IMR-90 (cell line): ENCODE data around the gene MSN. TPM values are rescaled to one million over a fixed set of nuclear protein-coding genes. Genes with fewer than 3 reads are reported as not detected.

Experiments
- ATAC-seq: fragments of 200-7000 bp; cut with Tn5 transposase; 2 replicates; pipeline ENCODE4 v1.9.1; 2020; ENCODE audit warnings: low read depth, mild to moderate bottlenecking, moderate library complexity
- BruUV-seq: library from RNA; stranded (reverse); fragments of 400-500 nt; replicated peaks from 2 replicates; lab custom pipeline; 2021; lab: Mats Ljungman, UMichigan
- CTCF ChIA-PET: fragments of 300-600 bp; formaldehyde crosslinking; extraction: SDS; loops from one replicate; lab custom pipeline; 2021; ENCODE audit warnings: antibody characterized with exemption; lab: Yijun Ruan, JAX
- POLR2A ChIA-PET: fragments of 300-600 bp; sonication (Branson Sonifier 250); formaldehyde crosslinking; loops from one replicate; lab custom pipeline; 2022; ENCODE audit warnings: antibody characterized with exemption; ENCODE audit not compliant: unreplicated experiment; lab: Charles Lee
- DNase-seq: peaks from one replicate; pipeline ENCODE4 v3.0.0; 2013
- H2AFZ ChIP-seq: replicated peaks from 2 replicates; pipeline ENCODE3; 2013; ENCODE audit warnings: low read length, mild to moderate bottlenecking; ENCODE audit not compliant: poor library complexity
- H2AK5ac ChIP-seq: 2 replicates; pipeline ENCODE4 v1.6.1; 2013; ENCODE audit warnings: low read depth, low read length, inconsistent platforms
- H2AK9ac ChIP-seq: replicated peaks from 2 replicates; pipeline ENCODE3; 2013; ENCODE audit warnings: mild to moderate bottlenecking, low read depth, low read length, moderate library complexity; ENCODE audit not compliant: poor library complexity
- H2BK120ac ChIP-seq: 2 replicates; pipeline ENCODE4 v1.6.1; 2013; ENCODE audit warnings: low read depth, low read length, inconsistent platforms
- H2BK15ac ChIP-seq: 3 replicates; pipeline ENCODE4 v1.6.1; 2013; ENCODE audit warnings: low read depth, low read length, inconsistent platforms
- H2BK20ac ChIP-seq: 2 replicates; pipeline ENCODE4 v1.6.1; 2013; ENCODE audit warnings: low read depth, mild to moderate bottlenecking, inconsistent platforms, low read length, moderate library complexity
- H2BK5ac ChIP-seq: 2 replicates; pipeline ENCODE4 v1.6.1; 2013; ENCODE audit warnings: mild to moderate bottlenecking, low read depth, low read length, inconsistent platforms; ENCODE audit not compliant: poor library complexity, severe bottlenecking
- H3K14ac ChIP-seq: replicated peaks from 2 replicates; pipeline ENCODE4 v1.6.1; 2013; ENCODE audit warnings: low read depth, low read length, inconsistent platforms
- H3K18ac ChIP-seq: 2 replicates; pipeline ENCODE4 v1.6.1; 2013; ENCODE audit warnings: low read depth, low read length, control low read depth
- H3K23ac ChIP-seq: 2 replicates; pipeline ENCODE4 v1.6.1; 2013; ENCODE audit warnings: low read depth, low read length, inconsistent platforms
- H3K27ac ChIP-seq: 2 replicates; pipeline ENCODE4 v1.5.1; 2013; ENCODE audit warnings: mild to moderate bottlenecking, control low read depth, low read length; ENCODE audit not compliant: insufficient read depth
- H3K27me3 ChIP-seq: 2 replicates; pipeline ENCODE4 v1.6.1; 2013; ENCODE audit warnings: low read length; ENCODE audit not compliant: control insufficient read depth, insufficient read depth
- H3K36me3 ChIP-seq: 2 replicates; pipeline ENCODE4 v1.6.1; 2013; ENCODE audit warnings: low read length, mixed read lengths; ENCODE audit not compliant: control insufficient read depth, insufficient read depth
- H3K4ac ChIP-seq: 2 replicates; pipeline ENCODE4 v1.6.1; 2013; ENCODE audit warnings: low read depth, low read length, inconsistent platforms
- H3K4me1 ChIP-seq: 2 replicates; pipeline ENCODE4 v1.6.1; 2013; ENCODE audit warnings: low read length, mixed read lengths; ENCODE audit not compliant: control insufficient read depth, insufficient read depth
- H3K4me2 ChIP-seq: 2 replicates; pipeline ENCODE4 v1.6.1; 2013; ENCODE audit warnings: low read depth, mild to moderate bottlenecking, control low read depth, low read length, moderate library complexity
- H3K4me3 ChIP-seq: 2 replicates; pipeline ENCODE4 v1.5.1; 2013; ENCODE audit warnings: low read depth, mild to moderate bottlenecking, control low read depth, low read length, moderate library complexity; ENCODE audit not compliant: insufficient read depth
- H3K56ac ChIP-seq: 2 replicates; pipeline ENCODE4 v1.6.1; 2013; ENCODE audit warnings: low read length, inconsistent platforms; ENCODE audit not compliant: insufficient read depth; ENCODE audit errors: extremely low read depth
- H3K79me1 ChIP-seq, 2 experiments: 2 replicates each; pipeline ENCODE4 v1.6.1; 2013; ENCODE audit warnings: low read length in 2 of 2, inconsistent platforms in 1 of 2, low read depth in 1 of 2
- H3K9ac ChIP-seq: 2 replicates; pipeline ENCODE4 v1.6.1; 2013; ENCODE audit warnings: low read depth, low read length, control low read depth
- H3K9me1 ChIP-seq: 2 replicates; pipeline ENCODE4 v1.6.1; 2013; ENCODE audit warnings: low read length, inconsistent platforms; ENCODE audit not compliant: insufficient read depth
- H3K9me3 ChIP-seq: 2 replicates; pipeline ENCODE4 v1.6.1; 2013; ENCODE audit warnings: low read length; ENCODE audit not compliant: control insufficient read depth, insufficient read depth
- H4K20me1 ChIP-seq: 2 replicates; pipeline ENCODE4 v1.6.1; 2013; ENCODE audit warnings: low read length, inconsistent platforms; ENCODE audit not compliant: insufficient read depth
- H4K5ac ChIP-seq: 2 replicates; pipeline ENCODE4 v1.6.1; 2013; ENCODE audit warnings: mild to moderate bottlenecking, low read depth, low read length, control low read depth
- H4K8ac ChIP-seq, 2 experiments: 2 replicates each; pipeline ENCODE4 v1.6.1; 2013; ENCODE audit warnings: low read depth in 2 of 2, low read length in 2 of 2, control low read depth in 1 of 2, inconsistent platforms in 1 of 2
- H4K91ac ChIP-seq: 2 replicates; pipeline ENCODE4 v1.6.1; 2013; ENCODE audit warnings: low read depth, low read length, inconsistent platforms; ENCODE audit not compliant: insufficient read depth
- BHLHE40 ChIP-seq: fragments of 150-350 bp; IDR thresholded peaks from 2 replicates; pipeline ENCODE4 v1.6.1; 2016; ENCODE audit warnings: mild to moderate bottlenecking, low read depth, low read length
- CEBPB ChIP-seq: IDR thresholded peaks from 2 replicates; pipeline ENCODE4 v1.6.1; 2012; ENCODE audit warnings: low read depth, low read length, improper control_type of control experiment
- CHD1 ChIP-seq: IDR thresholded peaks from 2 replicates; pipeline ENCODE4 v1.6.1; 2012; ENCODE audit warnings: low read depth, low read length, improper control_type of control experiment
- CTCF ChIP-seq: conservative IDR thresholded peaks from 2 replicates; pipeline ENCODE4 v1.5.1; 2012; ENCODE audit warnings: mild to moderate bottlenecking, low read depth, low read length, improper control_type of control experiment
- ELK1 ChIP-seq: fragments of 150-350 bp; IDR thresholded peaks from 2 replicates; pipeline ENCODE4 v1.6.1; 2016; ENCODE audit warnings: low read depth, mild to moderate bottlenecking, low read length, moderate library complexity, borderline replicate concordance
- FOS ChIP-seq: fragments of 150-350 bp; IDR thresholded peaks from 2 replicates; pipeline ENCODE4 v1.6.1; 2016; ENCODE audit warnings: low read depth, low read length
- MAFK ChIP-seq: IDR thresholded peaks from 2 replicates; pipeline ENCODE4 v1.6.1; 2012; ENCODE audit warnings: low read depth, low read length, improper control_type of control experiment
- MAZ ChIP-seq: IDR thresholded peaks from 2 replicates; pipeline ENCODE4 v1.6.1; 2012; ENCODE audit warnings: low read depth, mild to moderate bottlenecking, low read length, improper control_type of control experiment, moderate library complexity, borderline replicate concordance
- MXI1 ChIP-seq: IDR thresholded peaks from 2 replicates; pipeline ENCODE4 v1.6.1; 2012; ENCODE audit warnings: low read depth, mild to moderate bottlenecking, low read length, moderate library complexity, borderline replicate concordance
- NFE2L2 ChIP-seq: fragments of 150-350 bp; IDR thresholded peaks from 2 replicates; pipeline ENCODE4 v1.6.1; 2016; ENCODE audit warnings: low read depth, mild to moderate bottlenecking, low read length
- POLR2A ChIP-seq: IDR thresholded peaks from 2 replicates; pipeline ENCODE4 v1.6.1; 2012; ENCODE audit warnings: mild to moderate bottlenecking, low read depth, low read length
- RAD21 ChIP-seq: IDR thresholded peaks from 2 replicates; pipeline ENCODE4 v1.6.1; 2012; ENCODE audit warnings: low read length, improper control_type of control experiment
- RCOR1 ChIP-seq: IDR thresholded peaks from 2 replicates; pipeline ENCODE4 v1.6.1; 2012; ENCODE audit warnings: mild to moderate bottlenecking, low read length, improper control_type of control experiment; ENCODE audit not compliant: insufficient replicate concordance
- RFX5 ChIP-seq: IDR thresholded peaks from 2 replicates; pipeline ENCODE4 v1.8.0; 2012; ENCODE audit warnings: low read depth, mild to moderate bottlenecking, low read length, moderate library complexity
- SMC3 ChIP-seq: fragments of 150-350 bp; IDR thresholded peaks from 2 replicates; pipeline ENCODE4 v1.6.1; 2016; ENCODE audit warnings: low read depth, mild to moderate bottlenecking, antibody characterized with exemption, low read length, moderate library complexity
- USF2 ChIP-seq: fragments of 150-350 bp; IDR thresholded peaks from 2 replicates; pipeline ENCODE4 v1.6.1; 2017; ENCODE audit warnings: mild to moderate bottlenecking, antibody characterized with exemption, low read length, low read depth
- WGBS, 2 experiments: methylation state at CpG; one replicate each; pipeline versions ENCODE4 v1.1.5 to v1.1.7; 2013; ENCODE audit warnings: missing lambda C conversion rate in 2 of 2; ENCODE audit not compliant: insufficient read length in 1 of 2; ENCODE audit errors: extremely low coverage in 2 of 2; 5-methylcytosine and 5-hydroxymethylcytosine counted together
- dilution Hi-C: fragments of 300-500 bp; cut with HindIII; formaldehyde crosslinking; loops from one replicate; pipeline ENCODE4 v1.14.3; 2018; ENCODE audit warnings: low sequenced_read_pairs; ENCODE audit not compliant: unreplicated experiment
- in situ Hi-C: fragments of 300-500 bp; cut with MboI; formaldehyde crosslinking; loops from 3 replicates; pipeline ENCODE4 v1.14.3; 2019; ENCODE audit warnings: low sequenced_read_pairs, inconsistent platforms, mixed read lengths
- intact Hi-C: fragments of 100-400 bp; cut with micrococcal nuclease; formaldehyde crosslinking; loops from 2 replicates; pipeline ENCODE4 v1.10.0; 2022
- polyA plus RNA-seq, 3 experiments: library from polyadenylated mRNA; depleted of rRNA; stranded (reverse); fragments of >200 nt; gene quantifications; 2 replicates each; pipeline ENCODE4 v1.2.3, GENCODE V29; 2012; ENCODE audit warnings: low replicate concordance in 1 of 3
- total RNA-seq: library from RNA; depleted of rRNA; stranded (reverse); fragments of >200 nt; gene quantifications from 2 replicates; pipeline ENCODE4 v1.2.3, GENCODE V29; 2012

The MSN gene
- total and polyA plus RNA-seq, 2 of the 4 experiments (the other 2 are of a cell fraction) = 422 to 619 TPM

GRCh38 chrX:65633826-65634225 lies 33.6 kb upstream of the MSN start:
- no TSS peak for BruUV-seq
- H3K4ac ChIP-seq = no peak overlapping the region
- no peaks in the 10 kb centered on the region for H3K79me1 ChIP-seq
- no peak overlapping the region for H3K56ac ChIP-seq
- WGBS, 2 experiments = 67% methylated on average over 1 of the region's 1 CpG; no CpG with 5 or more reads in 1 of the 2 experiments
- H2BK120ac ChIP-seq = no peak overlapping the region
- H2BK5ac ChIP-seq = no peak overlapping the region
- no peaks in the 10 kb centered on the region for H3K27me3 ChIP-seq
- H3K18ac ChIP-seq = no peak overlapping the region
- H2BK20ac ChIP-seq = no peak overlapping the region
- no peak overlapping the region for H2AFZ ChIP-seq
- no peak overlapping the region for H2BK15ac ChIP-seq
- H3K27ac ChIP-seq = no peak overlapping the region
- H3K9me3 ChIP-seq = no peaks in the 10 kb centered on the region
- ChIA-PET POLR2A (no interaction called here), CTCF (no interaction called here)
- H4K8ac ChIP-seq = no peak overlapping the region
- DNase-seq (no peak), ATAC-seq (no peak)
- no peak overlapping the region for H4K91ac ChIP-seq
- H3K4me3 ChIP-seq = no peak overlapping the region
- H3K4me1 ChIP-seq = no peaks in the 10 kb centered on the region
- H4K20me1 ChIP-seq = no peaks in the 10 kb centered on the region
- no peak overlapping the region for H3K14ac ChIP-seq
- no peak overlapping the region for H2AK5ac ChIP-seq
- H3K4me2 ChIP-seq = no peak overlapping the region
- dilution Hi-C loops = no loop called here
- TF ChIP-seq CEBPB (no peak), POLR2A (no peak), FOS (no peak), RCOR1 (no peak), CHD1 (no peak), USF2 (no peak), CTCF (no peak), NFE2L2 (no peak), BHLHE40 (no peak), RAD21 (no peak), MAZ (no peak), RFX5 (no peak), MAFK (no peak), ELK1 (no peak), MXI1 (no peak), SMC3 (no peak)
- H2AK9ac ChIP-seq = no peak overlapping the region
- no peaks in the 10 kb centered on the region for H3K36me3 ChIP-seq
- intact Hi-C loops = no loop called here
- no peak overlapping the region for H4K5ac ChIP-seq
- no peak overlapping the region for H3K9ac ChIP-seq
- in situ Hi-C loops = no loop called here
- H3K9me1 ChIP-seq = no peaks in the 10 kb centered on the region
- no peak overlapping the region for H3K23ac ChIP-seq
